Loucy (cell line): ENCODE results near the gene FGGY.

Source experiments
- H2AFZ ChIP-seq: fragments of 200-600 bp; sonication (generic); 2 replicates; pipeline ENCODE4 v1.6.0; 2016; ENCODE audit warnings: antibody characterized with exemption, mild to moderate bottlenecking, low read length, moderate library complexity
- H3F3A ChIP-seq: fragments of 200-600 bp; 2 replicates; pipeline ENCODE4 v1.6.0; 2016; ENCODE audit warnings: antibody characterized with exemption, low read depth, mild to moderate bottlenecking
- H3K27me3 ChIP-seq: fragments of 200-600 bp; sonication (generic); 2 replicates; pipeline ENCODE4 v1.6.1; 2014; ENCODE audit warnings: low read length, mild to moderate bottlenecking; ENCODE audit not compliant: insufficient read depth, poor library complexity, severe bottlenecking
- H3K36me3 ChIP-seq: fragments of 200-600 bp; sonication (generic); 2 replicates; pipeline ENCODE4 v1.6.1; 2016; ENCODE audit warnings: low read length; ENCODE audit not compliant: insufficient read depth
- H3K4me1 ChIP-seq: fragments of 200-600 bp; sonication (generic); 2 replicates; pipeline ENCODE4 v1.5.1; 2014; ENCODE audit warnings: low read length, mild to moderate bottlenecking; ENCODE audit not compliant: insufficient read depth, poor library complexity, severe bottlenecking
- H3K4me2 ChIP-seq: fragments of 200-600 bp; sonication (generic); 2 replicates; pipeline ENCODE4 v1.6.0; 2014; ENCODE audit warnings: antibody characterized with exemption, low read length, low read depth, mild to moderate bottlenecking; ENCODE audit not compliant: poor library complexity, severe bottlenecking
- H3K4me3 ChIP-seq: fragments of 200-600 bp; sonication (generic); 2 replicates; pipeline ENCODE4 v1.5.1; 2014; ENCODE audit warnings: low read length, mild to moderate bottlenecking, mixed read lengths; ENCODE audit not compliant: poor library complexity, severe bottlenecking
- H3K79me2 ChIP-seq: fragments of 200-600 bp; sonication (generic); 2 replicates; pipeline ENCODE4 v1.6.1; 2014; ENCODE audit warnings: low read length; ENCODE audit not compliant: insufficient read depth
- H3K9ac ChIP-seq: fragments of 200-600 bp; sonication (generic); 2 replicates; pipeline ENCODE4 v1.6.0; 2014; ENCODE audit warnings: mild to moderate bottlenecking, low read depth, low read length, moderate library complexity; ENCODE audit not compliant: poor library complexity, severe bottlenecking
- H3K9me2 ChIP-seq: fragments of 200-600 bp; sonication (generic); replicated peaks from 2 replicates; pipeline ENCODE4 v1.6.1; 2016; ENCODE audit warnings: low read depth, low read length, mixed read lengths
- H3K9me3 ChIP-seq: fragments of 200-600 bp; sonication (generic); 2 replicates; pipeline ENCODE4 v1.6.1; 2014; ENCODE audit warnings: mild to moderate bottlenecking, antibody characterized with exemption, low read length, low read depth; ENCODE audit not compliant: insufficient read depth
- H4K20me1 ChIP-seq: fragments of 200-600 bp; sonication (generic); 2 replicates; pipeline ENCODE4 v1.6.0; 2014; ENCODE audit warnings: antibody characterized with exemption, low read length, mild to moderate bottlenecking; ENCODE audit not compliant: insufficient read depth, poor library complexity, severe bottlenecking
- CTCF ChIP-seq: fragments of 200-600 bp; sonication (generic); conservative IDR thresholded peaks from 2 replicates; pipeline ENCODE4 v1.5.1; 2014; ENCODE audit warnings: mild to moderate bottlenecking, antibody characterized with exemption, low read length
- EZH2phosphoT487 ChIP-seq: fragments of 200-600 bp; IDR thresholded peaks from 2 replicates; pipeline ENCODE4 v1.6.1; 2018; ENCODE audit warnings: antibody characterized with exemption, mild to moderate bottlenecking, moderate library complexity, borderline replicate concordance

The FGGY gene

DNA sequence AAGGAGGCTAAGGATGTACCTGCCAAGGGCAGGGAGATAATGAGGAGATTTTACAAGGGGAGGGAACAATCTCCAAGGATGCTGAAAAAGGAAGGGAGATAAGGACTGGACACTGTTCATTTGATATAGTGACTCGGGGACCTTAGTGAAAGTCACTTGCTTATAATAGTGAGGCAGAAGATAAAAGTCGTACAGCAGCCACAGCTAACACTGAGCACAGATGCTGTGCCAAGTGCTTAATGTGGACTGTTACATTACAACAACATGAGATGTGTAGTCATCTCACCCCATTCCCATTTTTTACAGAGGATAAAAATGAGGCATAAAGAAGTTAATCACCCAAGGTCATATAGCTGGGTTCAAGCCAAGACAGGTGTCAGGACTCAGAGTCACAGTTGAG is 181.9 kb downstream of the FGGY start:
- Histone ChIP-seq H3K4me2 (peak overlapping the region; percentile 61), H3K4me1 (peaks cover 87% of the 10 kb centered on the region), H3K9me2 (no peaks in the 10 kb centered on the region), H3K9me3 (no peaks in the 10 kb centered on the region), H3K27me3 (no peaks in the 10 kb centered on the region), H3K9ac (peak overlapping the region; percentile 58), H3F3A (no peaks in the 10 kb centered on the region), H3K36me3 (no peaks in the 10 kb centered on the region), H3K4me3 (peak overlapping the region; percentile 46), H2AFZ (no peak overlapping the region), H4K20me1 (no peaks in the 10 kb centered on the region), H3K79me2 (no peaks in the 10 kb centered on the region)
- TF ChIP-seq CTCF = no peak
- no peak for TF ChIP-seq EZH2phosphoT487

GRCh38 chr1:59480188-59480888 is 183.4 kb downstream of the FGGY start:
- H2AFZ ChIP-seq = no peak overlapping the region
- H3K9me3 ChIP-seq = no peaks in the 10 kb centered on the region
- H3K36me3 ChIP-seq = no peaks in the 10 kb centered on the region
- H3K27me3 ChIP-seq = no peaks in the 10 kb centered on the region
- H3K4me1 ChIP-seq = peaks cover 85% of the 10 kb centered on the region
- no peaks in the 10 kb centered on the region for H3K9me2 ChIP-seq
- H3K4me3 ChIP-seq = no peak overlapping the region
- peak overlapping the region; percentile 1 for H3K4me2 ChIP-seq
- no peaks in the 10 kb centered on the region for H3K79me2 ChIP-seq
- no peak overlapping the region for H3K9ac ChIP-seq
- no peaks in the 10 kb centered on the region for H3F3A ChIP-seq
- TF ChIP-seq CTCF (no peak), EZH2phosphoT487 (no peak)
- H4K20me1 ChIP-seq = no peaks in the 10 kb centered on the region

DNA sequence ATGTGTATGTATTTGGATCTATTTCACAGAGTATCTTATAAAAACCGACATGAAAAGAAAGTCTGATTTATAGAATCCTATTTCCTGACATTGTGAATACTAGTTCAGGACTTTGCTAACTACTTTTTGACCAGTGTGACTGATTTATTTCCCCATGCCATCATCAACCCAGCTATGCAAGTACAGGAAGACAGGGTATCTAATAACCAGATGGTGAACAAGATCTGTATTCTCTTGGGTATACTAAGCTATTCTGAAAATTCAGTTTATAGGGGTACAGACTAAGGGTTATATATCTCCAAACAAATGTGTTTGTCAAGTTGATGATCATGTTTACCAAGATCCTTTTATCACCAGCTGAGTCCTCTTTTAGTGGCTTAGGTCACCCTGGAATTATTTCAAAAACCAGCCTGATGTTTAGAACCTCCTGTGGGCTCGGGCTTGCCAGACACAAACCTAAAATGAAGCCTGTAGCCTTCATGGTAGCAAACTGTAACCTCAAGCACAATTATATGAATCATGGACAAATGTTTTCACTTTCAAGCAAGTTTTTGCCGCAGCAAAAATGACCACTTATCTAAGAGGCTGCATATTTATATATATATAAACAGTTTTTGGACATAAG is 185.1 kb downstream of the FGGY start:
- no peaks in the 10 kb centered on the region for H3K79me2 ChIP-seq
- H4K20me1 ChIP-seq = no peaks in the 10 kb centered on the region
- peak overlapping the region; percentile 13 for H3K9ac ChIP-seq
- H3K4me3 ChIP-seq = no peak overlapping the region
- no peak overlapping the region for H2AFZ ChIP-seq
- no peaks in the 10 kb centered on the region for H3K9me3 ChIP-seq
- H3K9me2 ChIP-seq = no peaks in the 10 kb centered on the region
- no peaks in the 10 kb centered on the region for H3K36me3 ChIP-seq
- peak overlapping the region; percentile 22 for H3K4me2 ChIP-seq
- no peak for TF ChIP-seq EZH2phosphoT487
- H3F3A ChIP-seq = no peaks in the 10 kb centered on the region
- H3K27me3 ChIP-seq = no peaks in the 10 kb centered on the region
- peaks cover 75% of the 10 kb centered on the region for H3K4me1 ChIP-seq
